Caki2 (cell line): ENCODE data around the gene DYNLT4. TPM values are rescaled to one million over a fixed set of nuclear protein-coding genes. Genes with fewer than 3 reads are reported as not detected.
A peak's percentile ranks its signal among the peaks of the same experiment; 100 is the strongest.
"Not testable (repeated sequence)": the region's sequence is repeated elsewhere in the genome, so short reads cannot be mapped to it uniquely, and the experiment has no call there.

ENCODE experiments used
- DNase-seq: peaks from one replicate; pipeline ENCODE4 v3.0.0-alpha.2; 2015; ENCODE audit warnings: low read depth
- in situ Hi-C: cut with HindIII; loops from 2 replicates; pipeline ENCODE4 v1.10.0; 2016; ENCODE audit warnings: low sequenced_read_pairs, low pct_unique_long_range_greater_than_20kb, mixed read lengths
- total RNA-seq: library from RNA; depleted of rRNA; stranded (reverse); fragments of >200 nt; shearing (Covaris generic); gene quantifications from 2 replicates; pipeline ENCODE4 v1.2.3, GENCODE V29; 2014; ENCODE audit warnings: low replicate concordance

DYNLT4 gene
- total RNA-seq, 1 experiment from 2014 or later: not detected

DNA sequence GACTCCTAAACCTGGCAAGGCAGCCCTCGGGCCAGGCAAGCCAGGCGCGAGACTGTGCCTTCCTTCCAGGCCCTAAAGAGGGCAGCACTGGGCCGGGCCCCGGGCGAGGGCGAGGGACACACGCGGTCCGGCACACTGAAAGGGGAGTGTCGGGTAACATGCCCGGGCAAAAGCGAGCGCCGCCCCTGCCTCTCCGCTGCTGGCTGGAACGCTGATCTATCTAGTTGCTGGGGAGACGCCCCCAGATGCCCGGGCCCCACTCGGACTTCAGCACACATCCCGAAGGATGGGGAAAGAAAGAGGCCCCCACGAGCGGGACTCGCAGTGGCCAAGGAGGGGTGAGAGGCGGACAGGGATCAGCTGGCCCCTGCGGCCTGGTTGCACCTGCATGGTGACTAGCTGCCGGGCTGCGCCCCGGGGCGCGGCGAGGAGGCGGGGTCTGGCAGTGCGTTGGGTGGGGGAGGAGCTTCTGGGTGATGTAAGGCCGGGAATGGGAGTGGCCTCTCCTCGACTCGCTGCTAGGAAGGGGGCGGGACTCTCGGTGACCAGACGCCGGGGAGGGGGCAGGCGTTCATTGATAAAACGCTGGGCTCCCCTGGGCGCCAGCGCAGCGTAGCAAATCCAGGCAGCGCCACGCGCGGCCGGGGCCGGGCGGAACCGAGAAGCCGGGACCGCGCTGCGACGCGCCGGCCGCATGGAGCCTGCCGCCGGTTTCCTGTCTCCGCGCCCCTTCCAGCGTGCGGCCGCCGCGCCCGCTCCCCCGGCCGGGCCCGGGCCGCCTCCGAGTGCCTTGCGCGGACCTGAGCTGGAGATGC is 7.2 kb downstream of the DYNLT4 start, which contains the start of gene PLK3:
Gene PLK3, plus strand, starts transcription at position 608 of the 815 bp plus-strand sequence. Its CDS starts 87 bp downstream, at position 695.
- in situ Hi-C loops: no loop called here
- peak; percentile 98 for DNase-seq

DNA sequence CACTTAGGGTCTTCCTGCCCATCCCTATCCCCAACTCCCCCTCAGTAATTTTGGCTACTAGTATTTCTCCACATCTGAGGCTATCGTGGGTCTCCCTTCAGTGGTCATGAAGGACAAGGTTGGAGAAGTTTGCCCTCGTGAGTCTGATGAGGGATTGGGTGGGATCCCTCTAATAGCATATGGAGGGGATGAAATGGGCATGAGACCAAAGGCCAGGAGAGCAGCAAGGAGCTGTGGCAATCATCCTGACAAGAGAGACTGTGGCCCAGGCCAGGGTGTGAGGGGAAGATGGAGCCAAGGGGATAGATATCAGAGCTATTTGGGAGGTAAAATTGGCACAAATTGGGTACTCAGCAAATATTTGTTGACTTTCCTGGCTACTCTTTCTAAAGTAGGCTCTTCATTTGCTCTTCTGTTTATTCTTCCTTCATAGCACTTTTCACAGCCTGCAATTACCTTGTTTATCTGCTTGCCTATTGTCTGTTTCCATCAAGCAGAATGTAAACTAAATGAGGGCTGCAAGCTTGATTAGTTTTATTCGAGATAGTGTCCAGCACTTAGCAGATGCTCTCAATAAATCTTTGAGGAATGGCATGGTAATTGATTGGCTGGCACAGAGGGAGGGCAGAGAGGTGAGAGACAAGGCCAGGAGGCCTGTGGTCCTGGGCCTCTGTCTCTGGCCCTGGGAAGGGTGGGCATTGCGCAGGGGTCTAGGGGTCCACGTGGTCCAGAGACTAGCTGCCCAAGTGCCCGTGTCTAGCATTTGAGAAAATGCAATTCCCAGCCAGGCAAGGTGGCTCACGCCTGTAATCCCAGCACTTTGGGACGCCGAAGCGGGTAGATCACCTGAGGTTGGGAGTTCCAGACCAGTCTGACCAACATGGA is 8.4 kb downstream of the DYNLT4 start:
- DNase-seq: no peak

DNA sequence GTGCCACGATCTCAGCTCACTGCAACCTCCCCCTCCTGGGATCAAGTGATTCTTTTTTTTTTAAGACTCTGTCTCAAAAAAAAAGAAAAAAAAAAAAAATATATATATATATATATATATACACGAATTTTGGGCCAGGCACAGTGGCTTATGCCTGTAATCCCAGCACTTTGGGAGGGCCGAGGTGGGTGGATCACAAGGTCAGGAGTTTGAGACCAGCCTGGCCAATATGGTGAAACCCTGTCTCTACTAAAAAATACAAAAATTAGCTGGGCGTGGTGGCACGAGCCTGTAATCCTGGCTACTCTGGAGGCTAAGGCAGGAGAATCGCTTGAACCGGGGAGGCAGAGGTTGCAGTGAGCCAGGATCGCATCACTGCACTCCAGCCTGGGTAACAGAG is 9.3 kb downstream of the DYNLT4 start:
- in situ Hi-C loops, DNase-seq: not testable (repeated sequence)

More for the DNA sequence above, 8.4 kb downstream of the DYNLT4 start:
- in situ Hi-C loops: no loop called here

DNA sequence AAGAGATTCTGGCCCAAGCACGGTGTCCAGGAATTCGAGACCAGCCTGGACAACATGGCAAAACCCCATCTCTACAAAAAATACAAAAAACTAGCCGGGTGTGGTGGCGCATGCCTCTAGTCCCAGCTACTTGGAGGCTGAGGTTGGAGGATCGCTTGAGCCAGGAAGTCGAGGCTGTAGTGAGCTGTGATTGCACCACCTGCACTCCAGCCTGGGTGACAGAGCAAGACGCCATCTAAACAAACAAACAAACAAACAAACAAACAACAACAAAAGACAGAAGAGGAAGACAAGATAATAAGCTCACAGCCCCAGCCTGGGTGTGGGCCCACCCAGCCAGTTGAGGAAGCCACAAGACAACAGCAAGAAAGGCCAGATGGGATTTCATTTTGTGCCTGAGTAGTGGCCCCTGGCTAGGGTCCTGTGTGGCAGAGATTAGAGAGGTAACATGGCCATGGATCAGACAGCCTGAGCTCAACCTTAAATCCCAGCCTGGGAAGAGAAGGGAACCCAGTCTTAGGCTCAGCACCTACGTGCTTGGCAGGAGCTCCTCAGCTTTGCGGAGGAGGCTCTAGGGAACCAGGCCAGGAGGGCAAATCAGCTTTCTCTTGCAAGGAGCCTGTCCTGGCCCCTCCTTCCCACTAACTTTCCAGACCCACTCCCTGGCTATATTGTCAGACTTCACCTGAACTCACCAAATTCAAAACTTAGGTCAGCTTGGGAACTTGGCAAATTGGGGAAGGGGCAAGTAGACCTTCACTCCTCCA is 14.2 kb downstream of the DYNLT4 start:
- in situ Hi-C loops: no loop called here
- no peak for DNase-seq

DNA sequence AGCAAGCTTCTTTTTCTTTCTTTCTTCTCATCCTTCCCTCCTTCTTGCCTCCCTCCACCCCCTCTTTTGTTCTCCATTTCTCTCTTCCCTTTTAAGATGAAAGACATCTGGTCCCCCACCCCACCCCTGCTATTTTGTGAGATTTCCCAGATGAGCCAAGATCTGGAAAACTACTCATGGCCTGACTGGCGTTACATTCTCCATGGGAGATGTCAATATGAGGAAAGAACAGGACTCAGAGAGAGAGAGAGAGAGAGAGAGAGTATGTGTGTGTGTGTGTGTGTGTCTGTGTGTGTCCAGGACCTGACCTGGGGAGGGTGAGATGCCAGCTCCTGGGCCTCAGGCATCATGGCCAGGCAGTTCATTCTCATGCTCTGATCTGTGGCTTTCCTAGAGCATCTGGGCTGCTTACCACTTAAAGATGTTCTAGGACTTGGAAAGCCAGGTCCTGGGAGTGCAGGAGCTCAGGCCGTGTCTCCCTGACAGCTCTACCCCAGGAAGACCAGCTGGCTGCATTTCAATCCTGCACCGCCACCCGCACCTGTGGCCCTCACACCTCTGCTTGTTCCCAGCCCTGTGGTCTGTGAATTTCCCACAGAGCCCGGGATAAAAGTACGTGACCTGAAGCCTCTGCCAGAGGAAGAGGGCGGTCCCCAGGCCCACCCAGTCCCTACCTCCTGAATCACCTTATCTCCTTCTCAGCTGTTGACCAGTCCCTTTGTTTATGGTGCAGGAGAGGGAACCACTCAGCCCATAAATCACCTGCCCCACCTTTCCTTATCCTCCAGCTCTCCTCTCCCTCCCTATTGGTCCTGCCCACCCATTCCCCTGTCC is 16.0 kb downstream of the DYNLT4 start:
- DNase-seq: no peak
- in situ Hi-C loops: no loop called here

DNA sequence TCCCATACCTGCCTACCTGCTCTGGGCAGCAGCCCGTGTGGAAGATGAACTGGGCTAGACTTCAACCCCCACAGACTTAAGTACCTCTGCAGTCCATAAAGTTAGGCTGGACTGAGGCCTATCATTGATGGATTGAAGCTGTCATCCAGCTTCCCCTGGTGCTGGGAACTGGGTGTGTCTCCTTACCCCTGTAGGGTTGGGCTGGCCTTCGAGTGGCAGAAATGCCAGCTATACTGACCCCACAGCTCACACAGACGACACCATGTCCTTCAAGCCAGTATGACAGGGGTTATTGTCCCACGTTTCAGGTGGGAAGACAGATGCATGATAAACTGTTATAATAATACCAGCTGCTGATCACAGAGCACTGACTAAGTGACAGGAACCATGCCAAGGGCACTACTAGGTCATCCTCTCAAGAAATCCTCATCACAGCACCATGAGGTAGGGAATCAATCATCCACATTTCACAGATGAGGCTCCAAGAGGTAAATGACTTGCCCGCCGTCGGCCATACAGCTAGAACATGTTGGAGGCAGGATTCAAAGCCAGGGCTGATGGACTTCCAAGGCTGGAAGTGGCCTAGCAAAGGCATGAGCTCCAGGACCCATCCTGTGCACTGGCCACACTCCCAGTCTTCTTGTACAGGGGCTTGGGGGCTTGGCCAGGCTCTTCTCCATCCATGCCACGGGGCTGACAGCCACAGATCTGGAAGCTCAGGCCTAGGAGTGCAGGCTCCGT is 18.9 kb downstream of the DYNLT4 start, which contains the start of gene BEST4:
Gene BEST4, minus strand, starts transcription at position 51 of the 741 bp plus-strand sequence. CDS start 465 bp downstream, outside the sequence.
- DNase-seq: no peak
- in situ Hi-C loops: no loop called here

DNA sequence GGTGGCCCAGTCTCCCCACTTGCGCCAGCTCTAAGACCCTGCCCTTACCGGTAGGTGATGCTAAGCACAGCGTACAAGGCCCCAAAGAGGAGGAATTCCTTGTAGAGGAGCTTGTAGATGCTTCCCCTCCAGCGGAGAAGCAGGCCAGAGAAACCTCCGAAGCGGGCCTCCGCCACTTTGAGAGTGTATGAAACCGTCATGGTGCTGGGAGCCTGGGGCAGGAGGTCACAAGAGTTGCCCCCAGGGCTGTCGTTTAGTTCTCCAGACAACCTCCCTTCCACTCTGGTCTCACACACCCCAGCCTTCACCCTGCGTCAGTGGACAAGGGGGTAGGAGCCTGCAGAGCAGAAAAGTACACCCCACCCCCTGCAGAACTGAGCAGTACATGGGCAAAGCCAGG is 19.6 kb downstream of the DYNLT4 start:
- in situ Hi-C loops: no loop called here
- no peak for DNase-seq

DNA sequence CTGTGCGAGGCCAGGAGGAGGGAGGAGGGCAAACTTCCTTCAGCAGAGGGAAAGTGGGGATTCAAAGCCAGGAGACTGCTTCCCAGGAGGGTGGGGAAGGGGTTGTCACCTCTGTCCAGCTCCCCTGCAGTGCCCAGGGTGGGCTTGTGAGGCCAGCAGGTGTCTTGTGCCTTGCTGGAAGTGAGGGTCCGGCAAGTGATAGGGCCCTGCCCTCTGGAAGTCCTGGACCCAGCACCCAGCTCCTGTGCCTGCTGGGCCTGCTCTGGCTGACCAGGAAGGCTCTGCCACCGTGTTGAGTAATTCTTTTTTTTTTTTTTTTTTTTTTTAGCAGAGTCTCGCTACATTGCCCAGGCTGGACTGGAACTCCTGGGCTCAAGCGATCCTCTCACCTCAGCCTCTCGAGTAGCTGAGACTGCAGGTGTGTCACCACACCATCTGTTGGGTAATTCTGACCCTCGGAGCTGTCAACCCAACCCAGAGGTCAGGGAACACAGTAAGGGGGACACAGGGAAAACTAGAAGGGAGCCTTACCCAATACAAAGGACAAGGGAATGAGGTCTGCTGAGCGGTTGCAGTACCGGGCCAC is 20.2 kb downstream of the DYNLT4 start:
- DNase-seq: no peak
- in situ Hi-C loops: no loop called here

DNA sequence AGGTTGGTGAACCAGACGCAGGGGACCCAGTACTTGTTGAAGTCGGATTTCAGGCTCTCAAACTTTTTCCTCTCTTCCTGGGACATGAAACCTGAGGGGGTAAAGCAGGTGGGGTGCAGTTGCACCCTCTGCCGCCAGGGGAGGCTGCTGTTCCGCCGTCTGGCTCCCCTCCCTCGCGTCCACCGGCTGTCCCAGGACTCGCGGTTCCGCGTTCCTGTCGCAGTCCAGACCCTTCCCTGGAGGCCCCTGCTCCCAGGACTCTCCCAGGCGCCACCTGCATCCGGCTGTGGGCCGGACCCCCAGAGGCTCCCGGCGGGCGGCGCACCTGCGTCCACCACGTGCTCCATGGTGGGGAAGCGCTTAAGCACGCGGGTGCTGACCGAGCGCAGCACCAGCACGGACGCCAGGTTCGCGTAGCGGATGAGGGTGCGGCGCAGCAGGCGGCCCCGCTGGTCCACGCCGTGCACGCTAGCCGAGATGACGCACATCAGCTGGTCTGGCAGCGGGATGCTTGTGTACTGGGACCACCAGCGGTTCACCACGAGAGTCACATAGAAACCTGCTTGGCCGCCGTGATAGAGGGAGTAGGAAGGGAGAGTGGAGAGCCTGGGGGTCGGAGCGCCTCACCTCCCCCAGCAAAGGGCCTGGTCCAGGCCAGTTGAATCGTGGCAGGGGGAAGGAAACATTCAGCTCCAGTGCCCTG is 20.9 kb downstream of the DYNLT4 start:
- DNase-seq: no peak
- in situ Hi-C loops: no loop called here

DNA sequence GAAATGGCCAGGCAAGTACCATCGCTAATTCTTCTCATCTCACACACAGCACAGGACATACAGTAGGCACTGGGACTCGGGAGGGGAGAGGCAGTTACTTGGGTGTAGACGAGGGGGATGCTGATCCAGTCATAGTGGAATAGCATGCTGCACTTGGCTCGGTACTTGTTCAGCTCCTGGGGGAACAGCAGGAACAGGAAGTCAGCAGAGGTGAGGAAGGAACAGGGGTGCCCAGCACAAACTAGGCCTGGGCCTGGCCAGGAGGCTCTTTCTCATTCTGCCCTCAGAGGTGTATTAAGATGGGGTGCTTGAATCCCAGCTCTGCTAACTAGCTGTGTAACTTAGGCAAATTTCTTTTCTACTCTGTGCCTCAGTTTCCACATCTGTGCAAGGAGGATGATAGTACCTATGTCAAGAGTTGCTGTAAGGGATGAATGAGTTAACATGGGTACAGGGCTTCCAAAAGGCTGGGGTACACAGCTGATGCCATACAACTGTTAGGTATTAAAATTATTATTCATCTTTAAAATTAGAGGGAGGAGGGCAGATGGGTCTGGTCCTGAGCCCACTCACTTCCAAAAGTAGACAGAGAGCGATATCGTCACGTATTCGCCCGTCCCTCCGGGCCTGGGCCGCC is 21.5 kb downstream of the DYNLT4 start:
- in situ Hi-C loops: no loop called here
- no peak for DNase-seq

DNA sequence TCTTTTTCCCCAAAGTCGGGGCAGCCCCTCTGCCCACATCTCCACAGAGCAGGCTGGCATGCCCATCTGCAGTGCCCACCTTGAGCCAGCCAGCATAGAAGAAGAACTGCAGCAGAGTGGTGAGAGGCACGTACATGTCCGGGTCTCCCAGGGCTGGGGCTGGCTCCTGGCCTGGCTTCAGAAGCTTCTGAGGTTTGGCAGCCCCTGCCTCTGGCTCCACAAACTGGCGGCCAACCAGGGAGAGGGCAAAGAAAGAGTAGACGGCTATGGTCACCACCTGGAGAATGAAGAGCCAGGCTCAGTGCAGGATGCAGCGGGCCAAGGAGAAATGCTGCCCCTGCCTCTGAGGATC is 22.1 kb downstream of the DYNLT4 start:
- DNase-seq: no peak
- in situ Hi-C loops: no loop called here

DNA sequence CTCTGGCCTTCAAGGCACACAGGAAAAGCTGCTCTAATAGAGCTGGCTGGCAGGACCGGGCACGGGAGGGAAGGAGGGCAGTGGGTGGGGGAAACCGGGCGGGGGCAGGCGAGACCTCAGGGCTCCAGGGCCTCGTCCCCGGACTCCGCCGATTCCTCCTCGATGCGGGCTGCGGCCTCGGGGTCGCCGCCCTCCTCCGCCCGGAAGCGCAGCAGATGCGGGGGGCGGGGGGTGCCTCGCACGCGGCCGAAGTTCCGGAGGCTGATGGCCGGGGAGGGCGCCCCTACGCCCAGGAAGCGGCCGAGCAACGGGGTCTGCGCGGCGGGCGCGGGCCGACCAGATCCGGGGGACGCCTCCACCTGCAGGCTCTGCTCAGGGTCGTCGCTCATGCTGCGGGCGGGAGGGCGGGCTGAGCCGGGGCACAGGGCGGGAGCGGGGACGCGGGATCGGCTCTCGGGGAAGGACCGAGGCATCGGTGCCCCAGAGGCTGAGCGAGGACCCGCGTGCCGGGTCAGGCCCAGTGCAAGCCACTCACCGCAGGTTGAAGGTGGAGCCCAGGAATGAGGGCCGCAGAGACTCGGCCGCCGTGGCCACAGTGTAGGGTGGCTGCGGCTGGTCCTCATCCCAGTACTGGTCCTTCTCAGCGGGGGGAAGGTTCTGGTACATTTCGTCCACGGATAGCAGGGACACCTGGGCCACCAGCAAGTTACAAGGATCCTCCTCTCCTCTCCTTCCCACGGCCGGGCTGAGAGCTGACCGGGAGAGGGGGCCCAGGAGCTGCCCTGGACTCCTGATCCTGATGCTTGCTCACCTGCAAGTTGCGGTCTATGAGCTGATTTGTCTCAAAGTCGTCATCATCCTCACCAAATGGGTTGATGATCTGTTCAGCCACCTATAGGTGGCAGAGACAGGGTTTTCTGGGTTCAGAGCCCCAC is 22.8 kb downstream of the DYNLT4 start:
- in situ Hi-C loops: no loop called here
- no peak for DNase-seq

DNA sequence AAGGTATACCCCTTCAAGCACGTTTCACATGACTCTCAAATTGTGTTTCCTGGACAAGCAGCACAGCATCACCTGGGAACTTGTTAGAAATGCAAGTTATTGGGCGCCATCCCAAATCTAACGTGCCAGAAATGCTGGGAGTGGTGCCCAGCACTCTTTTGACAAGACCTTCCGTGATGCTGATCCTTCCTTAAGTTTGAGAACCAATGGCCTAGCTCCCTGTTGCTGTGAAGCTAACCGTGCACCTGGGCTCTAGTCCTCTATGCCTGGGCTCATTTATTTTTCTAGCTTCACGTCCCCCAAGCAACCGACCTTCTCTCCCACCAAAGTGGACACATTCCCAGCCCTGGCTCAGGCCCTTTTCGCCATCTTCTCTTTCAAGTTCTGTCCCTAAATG is 23.5 kb downstream of the DYNLT4 start:
- in situ Hi-C loops: no loop called here
- DNase-seq: no peak

DNA sequence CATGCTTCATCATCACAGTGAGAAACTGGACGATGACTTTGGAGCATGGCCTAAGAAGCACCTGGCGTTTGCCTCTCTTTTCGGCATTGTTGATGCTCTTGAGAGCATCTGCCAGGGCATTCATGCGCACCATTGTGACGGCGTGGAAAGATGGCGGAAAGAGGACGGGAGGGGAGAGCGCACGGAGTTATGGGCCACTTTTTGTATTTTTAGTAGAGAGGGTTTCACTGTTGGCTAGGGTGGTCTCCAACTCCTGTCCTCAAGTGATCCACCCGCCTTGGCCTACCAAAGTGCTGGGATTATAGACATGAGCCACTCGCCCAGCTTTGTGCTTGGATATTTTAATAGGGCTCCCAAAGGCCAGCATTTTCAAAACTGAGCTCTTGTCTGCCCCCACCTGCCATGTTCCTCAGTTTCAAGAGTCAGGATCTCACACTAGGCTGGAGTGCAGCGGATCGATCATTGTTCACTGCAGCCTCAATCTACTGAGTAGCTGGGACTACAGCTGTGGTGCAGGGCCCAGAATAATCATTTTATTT is 26.5 kb downstream of the DYNLT4 start:
- in situ Hi-C loops: no loop called here
- no peak for DNase-seq
